ENCODE data around the gene WDR7.

WDR7 gene

DNA sequence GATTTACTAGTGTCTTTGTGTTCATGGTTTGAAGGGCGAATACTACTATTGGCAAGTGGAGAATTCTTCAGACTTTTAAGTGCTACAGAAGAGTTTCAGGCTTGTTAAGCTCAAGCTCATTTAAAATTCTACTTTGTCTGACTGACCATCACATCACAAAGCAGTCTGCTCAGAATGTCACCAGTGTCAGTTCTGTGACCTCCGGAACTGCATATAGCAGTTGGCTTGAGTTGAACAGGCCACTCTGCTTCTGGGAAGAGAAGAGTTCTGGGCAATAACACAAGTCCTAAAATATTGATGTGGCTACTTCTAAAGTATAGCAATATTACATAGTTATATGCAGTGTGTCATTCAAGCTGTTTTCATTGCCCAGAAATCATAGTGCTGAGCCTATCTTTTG is 250.8 kb downstream of the WDR7 start:
- Histone ChIP-seq H3K79me1 (ENCODE audit: low read depth, low read length) (no peaks in the 10 kb centered on the region), H3K9ac (ENCODE audit: low read depth, low read length, poor library complexity) (no peak overlapping the region), H3K4me3 (ENCODE audit: low read length in 2 of 2) (no peak overlapping the region), H3K18ac (ENCODE audit: low read length) (no peak overlapping the region), H2AK5ac (ENCODE audit: low read depth, low read length) (no peak overlapping the region), H2BK12ac (ENCODE audit: low read length) (no peak overlapping the region), H4K8ac (ENCODE audit: low read depth, low read length) (no peak overlapping the region), H3K36me3 (replicated peaks in 1 of 2; ENCODE audit: control insufficient read depth in 2 of 2, insufficient read depth in 2 of 2, low read length in 2 of 2) (no peaks in the 10 kb centered on the region), H3K14ac (ENCODE audit: low read length) (no peak overlapping the region), H2BK15ac (ENCODE audit: low read length) (no peak overlapping the region), H3K23ac (ENCODE audit: low read depth, low read length, poor library complexity) (no peak overlapping the region), H2AFZ (ENCODE audit: low read length) (no peak overlapping the region), H3K4ac (ENCODE audit: low read length) (no peak overlapping the region), H3K4me2 (ENCODE audit: insufficient read depth, low read length, poor library complexity, severe bottlenecking) (no peak overlapping the region), H2BK120ac (ENCODE audit: low read depth, low read length) (no peak overlapping the region), H3K4me1 (ENCODE audit: control insufficient read depth in 2 of 2, insufficient read depth in 1 of 2, low read depth in 1 of 2, low read length in 2 of 2) (peaks cover 6 to 20% of the 10 kb centered on the region in 2 donors), H2BK5ac (ENCODE audit: low read length) (no peak overlapping the region), H3K9me3 (replicated peaks in 1 of 2; ENCODE audit: control insufficient read depth in 2 of 2, insufficient read depth in 1 of 2, low read depth in 1 of 2, low read length in 2 of 2) (no peaks in the 10 kb centered on the region), H3K27me3 (ENCODE audit: control insufficient read depth in 3 of 3, insufficient read depth in 3 of 3, low read depth in 1 of 3, low read length in 3 of 3) (no peaks in the 10 kb centered on the region), H3K27ac (replicated peaks; ENCODE audit: low read length) (no peak overlapping the region), H4K91ac (ENCODE audit: low read depth, low read length, poor library complexity) (no peak overlapping the region)
- DNase-seq (ENCODE audit: low spot score): no peak
- WGBS, 2 donors (ENCODE audit: extremely low coverage in 2 of 2, insufficient read length in 2 of 2, insufficient replicate concordance in 1 of 2): no CpG with 5 or more reads among the region's 2 CpGs

DNA sequence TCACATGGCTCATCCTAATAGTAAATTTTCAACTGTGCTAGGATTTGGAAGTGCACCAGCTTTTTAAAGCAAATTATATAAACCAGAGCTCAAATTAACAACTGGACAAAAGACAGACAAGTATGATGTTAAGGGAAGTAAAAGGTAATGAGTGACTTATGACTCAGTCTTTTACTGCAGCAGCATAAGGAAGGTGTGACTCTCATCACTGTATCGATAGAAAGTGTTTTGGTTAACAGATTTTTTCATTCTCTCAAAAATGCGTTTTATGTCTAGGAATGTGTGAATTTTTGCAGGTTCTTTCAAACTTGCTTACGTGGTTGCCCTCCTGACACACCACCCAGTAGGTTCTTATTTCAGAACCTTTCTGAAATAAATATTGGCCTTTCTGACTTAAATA is 251.5 kb downstream of the WDR7 start:
- H3K23ac ChIP-seq (ENCODE audit: low read depth, low read length, poor library complexity): no peak overlapping the region
- H3K36me3 ChIP-seq (replicated peaks in 1 of 2; ENCODE audit: control insufficient read depth in 2 of 2, insufficient read depth in 2 of 2, low read length in 2 of 2): no peaks in the 10 kb centered on the region
- H2AFZ ChIP-seq (ENCODE audit: low read length): no peak overlapping the region
- H3K18ac ChIP-seq (ENCODE audit: low read length): no peak overlapping the region
- H4K8ac ChIP-seq (ENCODE audit: low read depth, low read length): no peak overlapping the region
- H3K4ac ChIP-seq (ENCODE audit: low read length): no peak overlapping the region
- peaks cover 6 to 17% of the 10 kb centered on the region in 2 donors for H3K4me1 ChIP-seq (ENCODE audit: control insufficient read depth in 2 of 2, insufficient read depth in 1 of 2, low read depth in 1 of 2, low read length in 2 of 2)
- H3K14ac ChIP-seq (ENCODE audit: low read length): no peak overlapping the region
- no peak overlapping the region for H2BK12ac ChIP-seq (ENCODE audit: low read length)
- no peak overlapping the region for H2BK120ac ChIP-seq (ENCODE audit: low read depth, low read length)
- H3K9ac ChIP-seq (ENCODE audit: low read depth, low read length, poor library complexity): no peak overlapping the region
- DNase-seq (ENCODE audit: low spot score): no peak
- H4K91ac ChIP-seq (ENCODE audit: low read depth, low read length, poor library complexity): no peak overlapping the region
- H3K27me3 ChIP-seq (ENCODE audit: control insufficient read depth in 3 of 3, insufficient read depth in 3 of 3, low read depth in 1 of 3, low read length in 3 of 3): no peaks in the 10 kb centered on the region
- H2BK5ac ChIP-seq (ENCODE audit: low read length): no peak overlapping the region
- no peak overlapping the region for H3K4me2 ChIP-seq (ENCODE audit: insufficient read depth, low read length, poor library complexity, severe bottlenecking)
- H3K27ac ChIP-seq (replicated peaks; ENCODE audit: low read length): no peak overlapping the region
- H3K4me3 ChIP-seq (ENCODE audit: low read length in 2 of 2): no peak overlapping the region
- H2BK15ac ChIP-seq (ENCODE audit: low read length): no peak overlapping the region
- H3K79me1 ChIP-seq (ENCODE audit: low read depth, low read length): no peaks in the 10 kb centered on the region
- WGBS, 2 donors (ENCODE audit: extremely low coverage in 2 of 2, insufficient read length in 2 of 2, insufficient replicate concordance in 1 of 2): no CpG with 5 or more reads among the region's 3 CpGs
- no peaks in the 10 kb centered on the region for H3K9me3 ChIP-seq (replicated peaks in 1 of 2; ENCODE audit: control insufficient read depth in 2 of 2, insufficient read depth in 1 of 2, low read depth in 1 of 2, low read length in 2 of 2)
- no peak overlapping the region for H2AK5ac ChIP-seq (ENCODE audit: low read depth, low read length)

DNA sequence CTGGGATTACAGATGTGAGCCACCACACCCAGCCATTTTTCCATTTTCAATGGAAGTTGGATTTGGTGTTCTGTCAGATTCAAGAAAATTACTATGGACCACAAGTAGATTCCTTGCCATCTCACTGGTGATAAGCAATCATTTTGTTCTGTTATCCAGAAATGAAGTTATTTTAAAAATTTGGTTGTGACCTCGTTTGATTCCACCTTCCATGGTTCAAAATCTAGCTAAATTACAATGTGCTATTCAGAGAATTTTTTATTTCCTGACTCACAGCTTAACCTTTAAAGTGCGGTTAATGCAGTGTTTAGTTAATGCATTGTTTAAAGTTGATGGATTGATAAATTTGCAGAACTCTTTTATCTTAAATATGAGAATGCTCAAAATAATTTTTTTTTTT is 252.5 kb downstream of the WDR7 start:
- no peak overlapping the region for H2BK5ac ChIP-seq (ENCODE audit: low read length)
- no peak overlapping the region for H2BK120ac ChIP-seq (ENCODE audit: low read depth, low read length)
- H2AK5ac ChIP-seq (ENCODE audit: low read depth, low read length): no peak overlapping the region
- H3K27me3 ChIP-seq (ENCODE audit: control insufficient read depth in 3 of 3, insufficient read depth in 3 of 3, low read depth in 1 of 3, low read length in 3 of 3): no peaks in the 10 kb centered on the region
- no peak overlapping the region for H3K27ac ChIP-seq (replicated peaks; ENCODE audit: low read length)
- no peaks in the 10 kb centered on the region for H3K79me1 ChIP-seq (ENCODE audit: low read depth, low read length)
- H3K14ac ChIP-seq (ENCODE audit: low read length): no peak overlapping the region
- H3K4me1 ChIP-seq (ENCODE audit: control insufficient read depth in 2 of 2, insufficient read depth in 1 of 2, low read depth in 1 of 2, low read length in 2 of 2): peaks cover 6 to 17% of the 10 kb centered on the region in 2 donors
- H2BK12ac ChIP-seq (ENCODE audit: low read length): no peak overlapping the region
- no peak overlapping the region for H2BK15ac ChIP-seq (ENCODE audit: low read length)
- no CpG with 5 or more reads among the region's 2 CpGs for WGBS, 2 donors (ENCODE audit: extremely low coverage in 2 of 2, insufficient read length in 2 of 2, insufficient replicate concordance in 1 of 2)
- no peak overlapping the region for H3K18ac ChIP-seq (ENCODE audit: low read length)
- H3K4ac ChIP-seq (ENCODE audit: low read length): no peak overlapping the region
- no peak overlapping the region for H3K9ac ChIP-seq (ENCODE audit: low read depth, low read length, poor library complexity)
- H3K9me3 ChIP-seq (replicated peaks in 1 of 2; ENCODE audit: control insufficient read depth in 2 of 2, insufficient read depth in 1 of 2, low read depth in 1 of 2, low read length in 2 of 2): no peaks in the 10 kb centered on the region
- no peaks in the 10 kb centered on the region for H3K36me3 ChIP-seq (replicated peaks in 1 of 2; ENCODE audit: control insufficient read depth in 2 of 2, insufficient read depth in 2 of 2, low read length in 2 of 2)
- no peak overlapping the region for H3K4me2 ChIP-seq (ENCODE audit: insufficient read depth, low read length, poor library complexity, severe bottlenecking)
- DNase-seq (ENCODE audit: low spot score): no peak
- no peak overlapping the region for H2AFZ ChIP-seq (ENCODE audit: low read length)
- H4K8ac ChIP-seq (ENCODE audit: low read depth, low read length): no peak overlapping the region
- H4K91ac ChIP-seq (ENCODE audit: low read depth, low read length, poor library complexity): no peak overlapping the region
- H3K4me3 ChIP-seq (ENCODE audit: low read length in 2 of 2): no peak overlapping the region
- no peak overlapping the region for H3K23ac ChIP-seq (ENCODE audit: low read depth, low read length, poor library complexity)

DNA sequence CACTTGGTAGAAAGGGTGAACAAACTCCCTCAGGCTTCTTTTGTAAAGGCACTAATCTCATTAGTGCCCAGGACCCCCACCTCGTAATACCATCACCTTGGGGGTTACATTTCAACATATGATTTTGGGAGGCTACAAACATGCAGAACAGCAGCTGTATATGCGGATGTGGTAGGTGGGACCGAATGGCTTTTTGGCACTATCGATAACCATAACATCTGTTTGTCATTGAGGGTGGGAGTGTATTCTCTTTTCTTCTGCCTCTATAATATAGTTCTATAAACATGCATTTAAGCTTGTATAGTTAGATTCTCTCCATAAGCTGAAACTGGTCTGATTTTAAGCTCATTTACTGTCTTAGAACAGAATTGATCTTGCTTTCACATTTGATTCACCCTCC is 256.6 kb downstream of the WDR7 start:
- Histone ChIP-seq H3K4me3 (ENCODE audit: low read length in 2 of 2) (no peak overlapping the region), H3K79me1 (ENCODE audit: low read depth, low read length) (no peaks in the 10 kb centered on the region), H2AFZ (ENCODE audit: low read length) (no peak overlapping the region), H3K9ac (ENCODE audit: low read depth, low read length, poor library complexity) (no peak overlapping the region), H3K18ac (ENCODE audit: low read length) (no peak overlapping the region), H2BK15ac (ENCODE audit: low read length) (no peak overlapping the region), H3K4me2 (ENCODE audit: insufficient read depth, low read length, poor library complexity, severe bottlenecking) (no peak overlapping the region), H2BK5ac (ENCODE audit: low read length) (no peak overlapping the region), H3K23ac (ENCODE audit: low read depth, low read length, poor library complexity) (no peak overlapping the region), H3K36me3 (replicated peaks in 1 of 2; ENCODE audit: control insufficient read depth in 2 of 2, insufficient read depth in 2 of 2, low read length in 2 of 2) (no peaks in the 10 kb centered on the region), H2AK5ac (ENCODE audit: low read depth, low read length) (no peak overlapping the region), H2BK12ac (ENCODE audit: low read length) (no peak overlapping the region), H4K91ac (ENCODE audit: low read depth, low read length, poor library complexity) (no peak overlapping the region), H2BK120ac (ENCODE audit: low read depth, low read length) (no peak overlapping the region), H3K27ac (replicated peaks; ENCODE audit: low read length) (no peak overlapping the region), H4K8ac (ENCODE audit: low read depth, low read length) (no peak overlapping the region), H3K27me3 (ENCODE audit: control insufficient read depth in 3 of 3, insufficient read depth in 3 of 3, low read depth in 1 of 3, low read length in 3 of 3) (no peaks in the 10 kb centered on the region), H3K4ac (ENCODE audit: low read length) (no peak overlapping the region), H3K9me3 (replicated peaks in 1 of 2; ENCODE audit: control insufficient read depth in 2 of 2, insufficient read depth in 1 of 2, low read depth in 1 of 2, low read length in 2 of 2) (no peaks in the 10 kb centered on the region), H3K14ac (ENCODE audit: low read length) (no peak overlapping the region), H3K4me1 (ENCODE audit: control insufficient read depth in 2 of 2, insufficient read depth in 1 of 2, low read depth in 1 of 2, low read length in 2 of 2) (peaks cover 2 to 3% of the 10 kb centered on the region in 2 donors)
- WGBS, 2 donors (ENCODE audit: extremely low coverage in 2 of 2, insufficient read length in 2 of 2, insufficient replicate concordance in 1 of 2): no CpG with 5 or more reads among the region's 4 CpGs
- DNase-seq (ENCODE audit: low spot score): no peak

Data from neuronal stem cell (in vitro differentiated cells).